ENCODE measurements around the gene CYSTM1. TPM values are rescaled to one million over a fixed set of nuclear protein-coding genes. Genes with fewer than 3 reads are reported as not detected.
A peak's percentile ranks its signal among the peaks of the same experiment; 100 is the strongest.

CYSTM1 gene
- total RNA-seq, 2 donors from 2014 or later: 56.8 to 97.2 TPM

- WGBS, 2 donors: 3 to 9% methylated on average over 14 to 27 of the region's 30 CpGs
- Histone ChIP-seq H3K27ac (peak overlapping the region; percentile 45 to 64 (median 61)), H3K4me1 (peaks cover 11% of the 10 kb centered on the region), H3K4me3 (no peak overlapping the region), H3K9me3 (no peaks in the 10 kb centered on the region), H3K27me3 (no peaks in the 10 kb centered on the region), H3K36me3 (replicated peaks in 1 of 2; ENCODE audit: insufficient read depth in 1 of 2, low read depth in 2 of 2) (no peaks in the 10 kb centered on the region)
- TF ChIP-seq CTCF (IDR thresholded peaks at IDR 0.05): peak; percentile 81 to 97 (median 95)
- no peak for TF ChIP-seq POLR2A (IDR thresholded peaks at IDR 0.05)
- DNase-seq: peak; percentile 90 to 92 (median 90)
- intact Hi-C loops (cut with DNase I): loop anchor here (5.0 kb wide), 1 partner anchor 80 kb away; no protein-coding TSS in a partner anchor
- ATAC-seq: peak; percentile 95
These were observed 17.8 kb upstream of the CYSTM1 start for GRCh38 chr5:140157032-140157781.

GRCh38 chr5:140159014-140159927 is 15.7 kb upstream of the CYSTM1 start:
- Histone ChIP-seq H3K36me3 (replicated peaks in 1 of 2; ENCODE audit: insufficient read depth in 1 of 2, low read depth in 2 of 2) (no peaks in the 10 kb centered on the region), H3K27me3 (no peaks in the 10 kb centered on the region), H3K27ac (peak overlapping the region in 1 of 4 donors; percentile 11), H3K4me3 (no peak overlapping the region), H3K4me1 (peaks cover 24% of the 10 kb centered on the region), H3K9me3 (no peaks in the 10 kb centered on the region)
- TF ChIP-seq POLR2A (IDR thresholded peaks at IDR 0.05): no peak
- TF ChIP-seq CTCF (IDR thresholded peaks at IDR 0.05): no peak
- WGBS, 2 donors: 79 to 85% methylated on average over 7 of the region's 7 CpGs
- DNase-seq (no peak), ATAC-seq (no peak)
- intact Hi-C loops (cut with DNase I): loop anchor here (5.0 kb wide), 1 partner anchor 82 kb away; no protein-coding TSS in a partner anchor

- peaks cover 39% of the 10 kb centered on the region for H3K4me1 ChIP-seq
- no peaks in the 10 kb centered on the region for H3K36me3 ChIP-seq (replicated peaks in 1 of 2; ENCODE audit: insufficient read depth in 1 of 2, low read depth in 2 of 2)
- WGBS, 2 donors: 89 to 90% methylated on average over 5 of the region's 5 CpGs
- no peaks in the 10 kb centered on the region for H3K9me3 ChIP-seq
- H3K27ac ChIP-seq: no peak overlapping the region
- H3K27me3 ChIP-seq: no peaks in the 10 kb centered on the region
- ATAC-seq (no peak), DNase-seq (no peak)
- TF ChIP-seq CTCF (IDR thresholded peaks at IDR 0.05) (no peak), POLR2A (IDR thresholded peaks at IDR 0.05) (no peak)
- intact Hi-C loops (cut with DNase I): no loop called here
- H3K4me3 ChIP-seq: no peak overlapping the region
These were observed 12.7 kb upstream of the CYSTM1 start for GRCh38 chr5:140162275-140162674.

GRCh38 chr5:140162781-140163180 is 12.2 kb upstream of the CYSTM1 start:
- peaks cover 39% of the 10 kb centered on the region for H3K4me1 ChIP-seq
- TF ChIP-seq CTCF (IDR thresholded peaks at IDR 0.05) (no peak), POLR2A (IDR thresholded peaks at IDR 0.05) (no peak)
- H3K4me3 ChIP-seq: no peak overlapping the region
- no peaks in the 10 kb centered on the region for H3K9me3 ChIP-seq
- DNase-seq: no peak
- H3K27me3 ChIP-seq: no peaks in the 10 kb centered on the region
- ATAC-seq: no peak
- no peaks in the 10 kb centered on the region for H3K36me3 ChIP-seq (replicated peaks in 1 of 2; ENCODE audit: insufficient read depth in 1 of 2, low read depth in 2 of 2)
- 56 to 74% methylated on average over 5 of the region's 5 CpGs for WGBS, 2 donors
- intact Hi-C loops (cut with DNase I): no loop called here
- H3K27ac ChIP-seq: peak overlapping the region in 1 of 4 donors; percentile 26

Data from body of pancreas (tissue), 4 donors.